DMS114 treated with DMSO at 0.1 percent for 48 hours (cell line): Measurements from ENCODE around the gene ARFGEF3.
"Not testable (repeated sequence)": the region's sequence is repeated elsewhere in the genome, so short reads cannot be mapped to it uniquely, and the experiment has no call there.

Experiments used
- DNase-seq: peaks from one replicate; lab custom pipeline; 2025; ENCODE audit not compliant: unreplicated experiment; lab: John Stamatoyannopoulos, UW

Gene ARFGEF3

GRCh38 chr6:138346302-138347195, 184.8 kb downstream of the ARFGEF3 start:
- DNase-seq = no peak

- no peak for DNase-seq
These were observed 186.1 kb downstream of the ARFGEF3 start for GRCh38 chr6:138347864-138348263.

GRCh38 chr6:138349891-138350290, 188.2 kb downstream of the ARFGEF3 start:
- DNase-seq = no peak

- DNase-seq = no peak
These were observed 196.2 kb downstream of the ARFGEF3 start for GRCh38 chr6:138357928-138358327.

- DNase-seq = not testable (repeated sequence)
These were observed 206.9 kb downstream of the ARFGEF3 start for GRCh38 chr6:138368684-138369083.

GRCh38 chr6:138370631-138371451, 209.1 kb downstream of the ARFGEF3 start:
- DNase-seq = no peak

GRCh38 chr6:138371452-138371711, 209.6 kb downstream of the ARFGEF3 start:
- DNase-seq = no peak

- DNase-seq = no peak
These were observed 210.0 kb downstream of the ARFGEF3 start for GRCh38 chr6:138371720-138372119.

- no peak for DNase-seq
These were observed 211.1 kb downstream of the ARFGEF3 start for GRCh38 chr6:138372711-138373463.

- no peak for DNase-seq
These were observed 212.5 kb downstream of the ARFGEF3 start for GRCh38 chr6:138374230-138374629.

GRCh38 chr6:138374815-138375214, 213.1 kb downstream of the ARFGEF3 start:
- no peak for DNase-seq

- no peak for DNase-seq
These were observed 215.3 kb downstream of the ARFGEF3 start for GRCh38 chr6:138377042-138377441.

- no peak for DNase-seq
These were observed 216.1 kb downstream of the ARFGEF3 start, which contains the start of gene SMIM28 for GRCh38 chr6:138377844-138378243. Gene SMIM28, plus strand, starts transcription at chr6:138377905. Its CDS starts 168 bp downstream, at chr6:138378073.

- no peak for DNase-seq
These were observed 216.7 kb downstream of the ARFGEF3 start for GRCh38 chr6:138378463-138378862.

GRCh38 chr6:138382498-138383265, 220.9 kb downstream of the ARFGEF3 start:
- DNase-seq = no peak

- DNase-seq = no peak
These were observed 222.0 kb downstream of the ARFGEF3 start for GRCh38 chr6:138383776-138384175.

- DNase-seq = no peak
These were observed 225.2 kb downstream of the ARFGEF3 start for GRCh38 chr6:138386897-138387296.

GRCh38 chr6:138387577-138388368, 226.0 kb downstream of the ARFGEF3 start:
- DNase-seq = no peak

GRCh38 chr6:138389551-138389950, 227.8 kb downstream of the ARFGEF3 start:
- DNase-seq = no peak
